Islet precursor cell (in vitro differentiated cells): ENCODE measurements around the gene MLLT3.

Source experiments
- DNase-seq: peaks from one replicate; pipeline ENCODE4 v3.0.0-alpha.2; 2018

The MLLT3 gene

DNA sequence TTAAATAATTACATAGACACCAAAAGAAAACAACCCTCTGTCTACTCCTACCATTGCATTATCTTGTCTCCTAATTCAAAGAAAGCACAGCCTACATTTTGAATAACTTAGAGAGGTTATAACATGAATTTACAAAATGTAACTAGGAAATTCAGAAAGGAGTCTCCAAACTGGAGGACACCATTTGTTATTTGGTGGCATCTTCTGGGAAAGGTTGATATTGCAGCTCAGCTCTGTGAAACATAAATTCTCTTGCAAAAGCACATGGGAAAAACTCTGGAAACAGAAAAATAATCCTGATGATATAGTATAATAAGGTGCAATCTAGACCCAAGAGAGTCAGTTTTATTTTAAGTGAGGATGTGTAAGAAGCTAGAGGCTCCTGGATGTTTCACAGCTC is 215.3 kb downstream of the MLLT3 start:
- DNase-seq, result no peak

DNA sequence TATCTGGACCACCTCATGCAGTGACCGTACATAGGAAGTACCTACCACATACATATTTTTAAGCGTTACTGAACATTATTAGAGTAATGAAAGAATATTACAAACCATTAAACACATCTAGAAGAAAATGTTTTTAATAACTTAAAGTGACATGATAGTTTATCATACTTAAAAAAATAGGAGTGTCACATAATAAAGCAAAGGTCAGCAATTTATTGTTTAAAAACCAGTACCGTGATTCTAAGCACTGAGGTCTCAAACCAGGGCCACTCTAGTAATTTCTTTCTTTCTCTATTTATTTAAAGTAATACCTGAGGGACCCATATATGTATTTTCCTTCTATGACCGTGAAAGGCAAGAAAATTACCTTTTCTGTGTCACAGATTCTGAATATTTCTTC is 216.0 kb downstream of the MLLT3 start:
- no peak for DNase-seq

DNA sequence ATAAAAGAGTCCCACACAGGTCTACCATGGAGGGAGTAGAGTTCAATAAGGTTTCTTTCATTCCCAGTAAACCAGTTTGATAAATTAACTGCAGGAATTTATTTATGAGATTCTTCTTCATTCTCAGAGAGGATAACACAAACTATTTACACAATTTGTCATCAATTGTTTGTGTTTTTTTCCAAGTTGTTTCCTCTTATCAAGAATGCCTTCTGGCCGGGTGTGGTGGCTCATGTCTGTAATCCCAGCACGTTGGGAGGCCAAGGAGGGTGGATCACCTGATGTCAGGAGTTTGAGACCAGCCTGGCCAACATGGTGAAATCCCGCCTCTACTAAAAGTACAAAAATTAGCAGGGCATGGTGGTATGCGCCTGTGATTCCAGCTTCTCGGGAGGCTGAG is 216.7 kb downstream of the MLLT3 start:
- no peak for DNase-seq

DNA sequence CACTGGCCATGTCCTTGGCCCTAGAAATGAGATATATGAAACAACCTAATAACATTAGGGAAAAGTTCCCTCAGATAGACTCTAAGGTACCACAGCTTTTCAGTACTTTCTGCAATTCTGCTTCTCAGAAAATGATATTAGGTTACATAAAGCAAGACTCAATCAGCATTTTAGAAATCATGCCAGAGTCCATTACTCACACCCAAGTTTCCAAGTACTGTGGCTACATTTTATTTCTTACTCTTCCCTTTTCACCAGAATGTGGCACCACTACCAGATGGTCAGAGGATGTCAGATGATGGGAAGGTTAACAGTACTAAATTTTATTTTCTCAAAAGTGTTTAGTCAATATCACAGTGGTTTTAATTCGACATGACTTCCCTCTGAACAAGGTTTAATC is 217.2 kb downstream of the MLLT3 start:
- no peak for DNase-seq

DNA sequence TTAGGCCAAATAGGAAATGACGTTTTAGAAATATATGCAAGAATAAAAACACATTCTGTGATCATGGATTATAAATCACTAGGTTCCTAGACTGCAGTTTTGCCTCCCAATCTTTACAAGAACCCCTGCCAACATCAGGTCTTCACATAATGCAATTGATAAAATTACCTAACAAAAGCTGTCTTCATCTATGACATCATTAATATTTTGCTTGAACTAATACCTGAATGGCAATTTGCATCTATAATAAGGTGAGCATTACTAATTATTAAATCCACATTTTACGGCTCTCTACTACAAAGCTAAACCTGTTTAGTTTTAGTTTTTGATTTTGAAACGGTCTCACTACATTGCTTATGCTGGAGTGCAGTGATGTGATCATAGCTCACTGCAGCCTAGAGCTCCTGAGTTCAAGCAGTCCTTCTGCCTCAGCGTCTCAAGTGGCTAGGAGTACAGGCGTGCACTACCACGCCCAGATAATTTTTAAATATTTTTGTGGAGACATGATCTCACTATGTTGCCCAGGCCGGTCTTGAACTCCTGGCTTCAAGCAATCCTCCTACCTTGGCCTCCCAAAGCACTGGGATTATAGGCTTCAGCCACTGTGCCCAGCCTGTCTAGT is 218.0 kb downstream of the MLLT3 start:
- DNase-seq, result no peak

DNA sequence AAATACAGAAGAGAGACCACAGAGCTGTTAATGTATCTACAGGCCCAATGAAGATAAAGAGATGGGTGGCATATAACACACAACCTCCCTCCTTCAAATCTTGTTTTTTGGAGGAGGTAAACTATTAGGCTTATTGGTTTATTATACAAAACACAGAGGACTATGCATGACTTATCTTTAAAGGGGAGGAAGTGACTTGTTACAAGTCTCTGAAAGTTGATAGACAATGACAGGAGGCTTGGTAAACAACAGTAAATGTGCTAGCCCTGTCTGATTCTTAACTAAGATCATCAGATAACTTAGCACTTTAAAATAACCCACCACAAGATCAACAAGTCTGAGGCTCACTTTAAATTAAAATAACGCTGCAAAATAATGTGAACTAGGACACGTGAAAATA is 219.0 kb downstream of the MLLT3 start:
- DNase-seq, result no peak

DNA sequence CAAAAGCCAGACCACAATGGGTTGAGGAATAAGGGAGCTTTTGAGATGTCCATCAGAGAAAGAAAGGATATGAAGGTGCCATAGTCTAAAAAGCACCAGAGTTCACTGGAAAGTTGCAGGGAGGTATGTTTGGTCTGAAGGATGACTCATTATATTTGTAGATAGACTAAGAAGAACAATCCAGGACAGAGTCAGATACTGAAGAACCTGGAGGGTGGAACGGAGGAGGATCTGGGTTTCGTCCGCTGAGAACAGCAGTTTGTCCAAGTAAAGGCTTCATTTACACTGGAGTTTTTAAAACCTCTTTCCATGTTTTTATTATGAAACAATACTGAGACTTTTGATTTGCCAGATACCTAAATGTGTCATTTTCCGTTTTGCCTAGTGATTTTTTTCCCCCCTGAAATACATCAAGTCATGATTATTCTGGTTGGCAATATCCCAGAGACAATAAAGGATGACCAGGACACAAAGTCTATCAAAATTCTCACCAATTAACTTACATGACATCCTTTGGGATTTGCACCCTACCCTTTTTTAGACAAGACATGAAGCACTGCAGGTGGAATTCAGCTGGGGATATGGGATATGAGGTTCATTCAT is 219.9 kb downstream of the MLLT3 start:
- DNase-seq, result no peak

DNA sequence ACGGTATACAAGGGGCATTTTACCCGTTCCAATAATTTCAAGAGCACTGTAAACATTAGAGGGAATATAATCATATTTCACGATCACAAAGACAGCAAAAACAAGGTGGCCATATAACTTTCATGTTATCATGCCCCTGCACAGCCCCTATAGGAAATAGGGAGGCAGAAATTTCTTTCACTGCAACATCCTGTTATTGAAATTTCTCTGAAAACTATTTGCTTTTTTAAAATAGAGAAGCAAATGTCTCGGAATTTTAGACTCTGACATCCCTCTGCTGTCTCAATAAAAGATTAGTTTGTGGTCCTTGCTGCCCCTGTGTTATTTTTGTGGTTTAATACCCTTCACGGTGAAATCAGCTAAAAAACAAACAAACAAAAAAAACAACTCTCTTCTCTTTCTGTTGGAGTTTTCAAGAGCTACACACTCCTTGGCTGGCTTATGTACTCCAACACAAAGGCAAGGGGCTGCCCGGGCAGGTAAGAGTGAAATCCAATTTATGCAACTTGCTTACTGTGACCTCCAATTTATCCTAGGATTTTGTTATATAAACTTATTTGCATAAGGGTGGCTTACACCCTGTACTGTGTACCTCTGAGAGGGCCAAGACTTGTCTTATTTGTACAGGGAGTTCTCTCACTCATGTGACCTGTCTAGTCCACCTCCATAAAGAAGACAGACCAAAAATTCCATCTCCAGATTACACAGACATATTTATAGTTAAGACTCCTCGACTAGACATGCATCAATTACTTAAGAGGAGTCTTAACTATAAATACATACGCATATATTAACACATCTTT is 223.6 kb downstream of the MLLT3 start:
- no peak for DNase-seq

DNA sequence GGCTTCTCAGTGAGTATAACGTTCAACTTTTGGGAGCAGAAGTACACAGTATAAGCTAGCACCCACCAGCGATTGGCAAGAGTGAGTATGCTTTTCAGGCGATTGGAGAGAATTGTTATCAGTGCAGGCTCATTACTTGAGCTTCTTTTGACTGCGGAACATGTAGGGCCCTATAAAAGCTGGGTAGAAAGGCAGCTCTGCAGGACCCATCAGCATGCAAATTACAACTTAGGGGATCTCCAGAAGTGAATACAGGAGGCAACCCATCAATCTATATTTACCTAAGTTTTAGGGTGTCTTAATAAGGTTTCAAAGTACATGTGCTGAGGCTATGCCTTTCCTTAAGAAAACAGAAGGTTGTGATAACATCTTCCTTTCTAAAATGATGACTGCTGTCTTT is 225.0 kb downstream of the MLLT3 start:
- DNase-seq, result no peak

DNA sequence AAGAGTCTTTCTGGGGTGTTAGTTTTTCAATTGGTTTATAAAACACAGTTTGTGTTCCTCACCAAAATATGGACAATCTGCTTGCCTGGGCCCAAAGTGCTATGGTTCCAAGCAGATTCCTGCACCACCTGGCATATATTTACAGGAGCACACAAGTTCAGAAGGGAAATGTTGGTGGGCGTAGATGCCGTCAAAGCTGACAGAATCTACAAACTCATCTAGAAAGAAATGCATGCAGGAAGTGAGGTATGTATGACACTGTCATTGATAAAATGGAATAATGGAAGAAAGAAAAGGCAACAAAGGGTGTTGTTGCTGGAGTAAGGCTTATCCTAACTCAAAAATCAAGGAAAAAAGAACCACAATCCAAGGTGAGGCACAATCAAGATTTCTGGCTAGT is 225.8 kb downstream of the MLLT3 start:
- DNase-seq, result no peak

DNA sequence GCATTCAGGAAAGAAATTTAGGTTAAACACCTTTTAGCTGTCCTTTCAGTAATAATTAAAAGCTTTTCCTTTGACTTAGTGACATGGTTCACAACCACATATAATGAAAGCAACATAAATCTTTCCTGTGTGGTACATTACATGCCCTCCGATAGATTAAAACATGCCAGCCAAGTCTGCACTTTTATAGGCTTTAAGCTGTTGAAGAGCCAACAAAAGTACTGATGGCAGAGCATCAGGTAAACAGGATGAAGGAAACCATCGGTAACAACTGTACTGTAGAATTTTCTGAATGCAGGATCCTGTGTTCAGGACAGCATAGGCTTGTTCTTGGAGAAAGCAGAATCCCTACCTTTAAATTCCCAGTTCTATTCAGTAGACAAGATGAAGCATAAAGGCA is 226.6 kb downstream of the MLLT3 start:
- DNase-seq, result no peak

DNA sequence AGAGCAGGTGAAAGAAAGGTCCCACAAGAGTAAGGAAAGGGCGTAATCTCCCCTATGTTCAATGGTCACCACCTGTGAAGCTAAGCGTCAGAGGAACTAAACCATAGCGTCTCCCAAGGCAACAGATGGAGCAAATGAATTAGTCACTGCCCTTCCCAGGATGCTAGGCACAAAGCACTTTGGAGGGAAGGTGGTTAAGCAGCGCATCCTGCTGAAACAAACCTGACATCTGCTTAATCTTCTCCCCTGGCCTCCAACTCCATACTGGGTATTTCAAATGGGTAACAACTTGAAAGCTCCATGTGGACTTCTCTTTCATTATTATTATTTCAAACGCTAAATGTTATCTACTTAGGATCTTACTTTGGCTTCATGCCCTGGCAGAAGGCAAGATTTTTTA is 227.3 kb downstream of the MLLT3 start:
- DNase-seq, result no peak

DNA sequence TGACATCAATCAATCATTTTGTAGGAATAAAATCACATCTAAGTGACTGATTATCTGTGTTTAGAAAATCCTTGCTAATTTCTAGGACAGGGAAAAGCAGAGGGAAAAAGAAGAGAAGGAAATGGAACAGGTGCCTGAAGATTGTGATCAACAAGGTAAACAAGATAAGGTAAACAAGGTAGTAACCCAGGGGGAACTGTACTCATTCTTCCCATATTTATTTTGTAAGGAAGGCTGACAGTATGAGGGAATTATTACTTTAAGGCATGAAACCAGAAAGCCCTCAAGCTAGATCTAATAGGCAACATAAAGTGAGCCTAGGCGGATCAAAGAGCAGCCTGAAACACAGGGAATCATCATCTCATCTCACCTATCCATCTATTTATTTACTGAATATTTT is 231.1 kb downstream of the MLLT3 start:
- DNase-seq, result no peak

DNA sequence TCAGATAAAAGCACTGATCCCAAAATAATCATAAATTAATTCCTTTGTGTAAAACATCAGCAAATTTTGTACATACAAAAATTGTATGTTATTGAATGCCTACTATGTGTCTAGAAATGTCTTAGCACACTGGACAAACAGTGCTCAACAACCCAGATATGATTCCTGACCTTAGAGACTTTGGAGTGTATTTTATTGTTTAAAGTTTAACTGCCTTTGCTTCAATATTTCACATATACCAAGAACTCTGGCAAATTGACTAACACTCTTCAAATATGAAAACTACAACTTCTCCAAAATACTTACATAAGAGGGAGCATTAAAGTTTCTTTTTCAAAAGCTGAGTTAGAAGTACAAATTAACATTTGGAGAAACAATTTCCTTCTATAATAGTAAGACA is 231.9 kb downstream of the MLLT3 start:
- DNase-seq, result no peak

DNA sequence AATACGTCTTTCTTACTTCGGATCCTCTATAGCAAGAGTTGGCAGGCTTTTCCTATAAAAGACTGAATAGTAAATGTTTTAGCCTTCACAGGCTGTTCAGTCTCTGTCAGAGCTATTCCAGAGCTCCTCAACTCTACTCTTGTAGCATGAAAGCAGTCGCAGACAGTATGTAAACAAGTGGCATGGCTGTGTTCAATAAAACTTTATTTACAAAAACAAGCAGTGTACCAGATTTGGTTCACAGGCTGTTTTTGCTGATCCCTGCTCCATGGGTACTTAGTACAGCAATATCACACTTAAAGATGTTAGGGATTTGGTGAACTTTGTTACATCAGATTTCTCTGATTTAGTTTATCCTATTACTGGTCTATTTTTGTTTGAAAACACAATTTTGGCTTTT is 235.2 kb downstream of the MLLT3 start:
- no peak for DNase-seq

DNA sequence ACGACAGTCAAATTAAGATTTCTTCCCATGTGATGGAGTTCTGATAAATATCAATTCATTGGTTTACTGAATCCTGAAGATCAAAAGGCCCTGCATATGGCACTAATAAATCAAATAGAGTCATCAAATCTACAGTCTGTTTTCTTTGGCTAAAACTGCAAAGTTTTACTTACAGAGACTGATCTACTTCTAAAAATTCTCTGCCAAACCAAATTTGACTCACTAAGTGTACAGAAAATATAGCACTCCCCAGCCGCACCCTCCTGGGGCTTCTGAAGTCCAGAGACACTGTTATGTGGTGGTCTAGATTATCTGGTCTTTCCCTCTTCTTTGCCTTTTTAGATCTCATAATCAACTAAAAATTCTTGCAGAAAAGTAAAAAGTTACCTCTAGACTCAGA is 237.7 kb downstream of the MLLT3 start:
- DNase-seq, result no peak

DNA sequence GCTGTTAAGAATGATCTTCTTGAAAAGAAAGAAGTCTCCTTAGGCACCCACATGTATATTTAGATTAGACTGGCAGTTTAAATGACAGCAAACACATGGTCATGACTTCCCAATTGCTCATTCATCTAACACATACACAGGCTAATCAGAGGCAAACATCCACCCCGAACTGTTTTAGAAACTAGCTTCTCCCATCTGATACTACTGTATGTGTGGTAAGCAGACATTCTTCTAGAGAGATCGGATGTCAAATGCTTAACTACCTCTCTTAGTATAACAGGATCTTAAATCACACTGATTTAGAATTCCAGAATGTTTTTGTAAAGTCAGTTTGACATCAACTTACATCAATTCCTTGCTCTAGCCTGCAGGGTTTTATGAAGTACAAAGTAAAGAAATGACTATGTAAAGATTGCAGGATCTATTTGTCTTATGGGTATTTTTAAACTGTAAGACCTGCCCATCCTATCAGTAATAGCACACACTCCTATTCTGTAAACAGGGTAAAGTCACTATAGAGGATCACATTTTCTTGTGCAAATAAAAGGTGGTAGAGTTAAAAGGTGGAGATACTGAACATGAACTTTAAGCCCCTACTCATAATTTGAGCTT is 239.7 kb downstream of the MLLT3 start:
- DNase-seq, result no peak

DNA sequence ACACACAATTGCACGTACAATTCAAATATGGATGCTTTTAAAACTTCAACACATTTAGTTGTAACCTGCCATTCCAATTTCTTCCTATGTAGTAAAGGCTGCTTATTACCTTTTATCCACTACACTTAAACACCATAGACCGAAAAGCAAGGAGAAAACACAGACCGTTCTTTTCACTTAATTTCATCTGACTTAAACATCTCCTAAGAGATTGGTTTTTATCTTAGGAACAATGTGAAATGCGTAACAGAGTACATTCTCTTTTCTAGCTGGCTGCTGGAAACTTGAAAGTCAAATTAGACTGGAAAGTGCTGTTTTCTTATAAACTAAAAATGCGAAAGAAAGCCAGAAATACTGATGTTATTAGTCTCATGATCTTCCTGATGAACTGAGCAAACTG is 241.8 kb downstream of the MLLT3 start:
- no peak for DNase-seq

DNA sequence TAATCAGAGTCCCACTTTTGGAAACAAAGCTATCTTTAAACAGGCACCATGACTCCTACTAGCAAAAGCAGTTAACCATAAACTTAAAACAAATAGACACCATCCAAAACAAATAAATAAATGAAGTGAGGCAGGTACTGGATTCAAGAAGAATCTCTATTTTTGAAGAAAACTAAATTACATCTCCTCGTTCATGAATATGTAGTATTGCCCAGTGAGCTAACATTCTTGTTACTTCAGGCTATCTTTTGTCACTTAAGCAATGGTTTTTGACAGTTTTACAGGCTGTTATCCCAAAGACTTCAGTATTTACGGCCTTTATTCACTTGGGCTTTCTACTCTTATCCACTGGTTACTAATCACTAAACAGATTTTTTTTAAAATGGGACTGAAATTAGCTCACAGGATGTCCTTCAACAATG is 242.5 kb downstream of the MLLT3 start:
- no peak for DNase-seq

DNA sequence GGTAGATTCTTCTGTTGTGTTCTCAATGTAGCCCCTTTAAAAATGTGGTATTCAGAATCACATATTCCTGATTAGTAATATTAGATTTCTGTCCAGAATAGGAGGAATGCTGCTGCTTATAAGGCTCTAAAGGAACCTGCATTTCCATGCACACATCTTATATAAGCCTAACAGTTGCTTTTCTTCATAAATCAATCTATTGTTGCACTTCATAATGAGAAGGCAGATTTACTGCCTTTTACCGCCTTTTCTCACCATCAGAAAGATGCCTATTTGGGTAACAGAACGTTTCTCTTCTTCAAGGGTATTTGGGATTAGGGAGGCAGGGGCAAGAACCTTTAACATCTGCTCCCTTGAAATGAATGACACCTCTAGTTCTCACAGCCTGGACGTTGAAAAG is 243.4 kb downstream of the MLLT3 start:
- no peak for DNase-seq

DNA sequence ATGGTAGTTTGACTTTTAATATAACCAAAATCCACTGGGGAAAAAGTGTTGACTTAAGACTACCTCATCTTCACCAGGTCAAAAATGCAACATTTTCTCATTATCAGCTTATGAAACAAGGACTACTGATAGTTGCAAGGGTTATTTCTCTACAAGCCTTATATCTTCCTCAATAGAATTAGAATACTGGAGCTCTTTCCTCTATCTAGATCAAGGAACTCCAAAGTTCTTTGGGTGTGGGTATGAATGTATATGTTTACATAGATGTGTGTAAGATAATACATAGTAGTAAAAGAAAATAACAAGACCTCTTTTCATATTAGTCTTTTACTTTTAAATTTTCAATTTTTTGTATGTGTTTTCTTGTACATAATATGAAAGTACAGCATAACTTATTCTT is 244.5 kb downstream of the MLLT3 start:
- DNase-seq, result no peak

DNA sequence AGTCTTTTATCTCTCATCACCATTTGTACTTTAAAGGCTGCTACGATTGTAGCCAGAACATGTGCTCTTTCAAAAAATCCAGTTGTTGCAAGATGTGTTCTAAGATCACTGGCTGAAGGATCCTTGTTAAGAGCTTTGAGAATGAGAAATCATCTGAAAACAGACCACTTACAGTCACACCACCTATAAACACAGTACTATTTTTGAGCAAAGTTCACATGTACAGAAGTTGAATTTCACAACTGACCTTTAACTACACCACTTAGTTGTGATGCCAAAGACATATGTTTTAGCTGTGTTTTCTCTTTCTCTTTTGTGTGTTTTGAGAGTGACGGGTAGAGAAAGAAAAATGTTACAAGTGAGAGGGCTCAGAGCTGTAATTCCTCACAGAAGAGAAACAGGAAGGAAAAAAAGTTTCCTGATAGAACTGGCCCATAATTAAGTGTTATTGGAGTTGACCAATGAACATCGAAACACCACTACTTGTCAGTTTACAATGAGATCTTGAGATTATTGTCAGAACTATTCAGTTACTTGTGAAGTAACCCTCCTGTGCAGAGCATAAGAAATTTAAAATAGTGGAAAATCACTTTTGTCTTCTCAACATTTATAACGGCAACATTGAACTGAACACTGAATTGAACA is 245.4 kb downstream of the MLLT3 start:
- DNase-seq, result no peak

DNA sequence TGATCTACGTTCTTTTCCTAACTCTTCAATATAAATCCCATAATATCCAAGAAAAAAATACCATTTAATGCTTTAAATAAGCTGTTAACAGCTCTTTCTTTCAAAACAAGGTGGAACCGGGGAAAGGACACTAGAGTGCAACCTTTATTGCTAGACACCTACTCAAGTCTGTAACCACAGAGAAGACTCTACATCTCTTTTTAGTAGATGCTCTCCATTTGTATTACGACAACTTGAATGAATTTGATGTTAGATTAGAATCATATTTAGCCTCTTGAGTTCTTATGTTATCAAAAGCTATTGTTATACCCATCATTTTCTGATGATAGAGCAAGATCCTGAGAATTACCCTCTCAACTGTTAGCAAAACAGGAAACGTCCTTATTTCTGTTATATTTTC is 246.3 kb downstream of the MLLT3 start:
- DNase-seq, result no peak

DNA sequence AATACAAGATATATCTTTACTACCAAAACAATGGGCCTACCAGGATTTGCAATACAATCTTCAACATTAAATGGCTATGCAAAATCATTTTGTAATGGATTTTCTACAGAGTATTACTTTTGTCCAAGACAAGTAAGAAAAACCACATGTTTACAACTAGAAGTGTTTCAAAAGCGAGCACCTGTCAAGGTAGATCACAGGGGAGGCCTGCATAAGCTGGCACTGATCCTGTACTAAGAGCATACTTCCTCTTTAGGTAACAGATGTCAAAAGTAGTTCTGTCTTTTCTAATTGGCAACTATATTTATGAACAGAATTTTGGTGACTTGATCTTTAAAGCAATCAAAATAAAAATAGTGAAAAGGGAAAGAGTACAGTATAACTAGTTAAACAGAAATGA is 249.0 kb downstream of the MLLT3 start:
- no peak for DNase-seq
